Mesendoderm (in vitro differentiated cells): ENCODE measurements around the gene TBC1D14.

Experiments
- DNase-seq: peaks from one replicate; pipeline ENCODE4 v3.0.0; 2013
- H2AK5ac ChIP-seq: 2 replicates; pipeline ENCODE4 v1.6.1; 2013; ENCODE audit warnings: low read length, inconsistent platforms
- H2BK120ac ChIP-seq: 2 replicates; pipeline ENCODE4 v1.6.1; 2013; ENCODE audit warnings: low read depth, mild to moderate bottlenecking, low read length, moderate library complexity, mixed read lengths
- H2BK15ac ChIP-seq: replicated peaks from 2 replicates; pipeline ENCODE4 v1.6.1; 2013; ENCODE audit warnings: low read depth, mild to moderate bottlenecking, moderate library complexity
- H2BK5ac ChIP-seq: 2 replicates; pipeline ENCODE4 v1.6.1; 2013; ENCODE audit warnings: low read length, inconsistent platforms
- H3K18ac ChIP-seq: 2 replicates; pipeline ENCODE4 v1.6.1; 2013; ENCODE audit warnings: mild to moderate bottlenecking, low read length, mixed read lengths
- H3K23ac ChIP-seq: one replicate; pipeline ENCODE4 v1.6.1; 2013; ENCODE audit warnings: low read length
- H3K27ac ChIP-seq: 2 replicates; pipeline ENCODE4 v1.5.1; 2013; ENCODE audit warnings: low read depth, mild to moderate bottlenecking, inconsistent platforms, low read length, moderate library complexity
- H3K27me3 ChIP-seq: 2 replicates; pipeline ENCODE4 v1.6.1; 2013; ENCODE audit warnings: low read length, control low read depth, mild to moderate bottlenecking, inconsistent platforms; ENCODE audit not compliant: insufficient read depth, poor library complexity
- H3K36me3 ChIP-seq: 2 replicates; pipeline ENCODE4 v1.6.1; 2013; ENCODE audit warnings: low read length, inconsistent platforms; ENCODE audit not compliant: control insufficient read depth, insufficient read depth
- H3K4ac ChIP-seq: one replicate; pipeline ENCODE4 v1.6.1; 2013; ENCODE audit warnings: low read depth, mild to moderate bottlenecking, low read length, moderate library complexity
- H3K4me1 ChIP-seq: 2 replicates; pipeline ENCODE4 v1.6.1; 2013; ENCODE audit warnings: low read depth, low read length, inconsistent platforms; ENCODE audit not compliant: control insufficient read depth
- H3K4me2 ChIP-seq: 2 replicates; pipeline ENCODE4 v1.6.1; 2013; ENCODE audit warnings: low read length
- H3K4me3 ChIP-seq: 2 replicates; pipeline ENCODE4 v1.5.1; 2013; ENCODE audit warnings: mild to moderate bottlenecking, low read length
- H3K56ac ChIP-seq: one replicate; pipeline ENCODE4 v1.6.1; 2013; ENCODE audit warnings: low read length
- H3K79me1 ChIP-seq: 2 replicates; pipeline ENCODE4 v1.6.1; 2013; ENCODE audit warnings: low read length, inconsistent platforms
- H3K79me2 ChIP-seq: 2 replicates; pipeline ENCODE4 v1.6.1; 2013; ENCODE audit warnings: mild to moderate bottlenecking, low read length; ENCODE audit not compliant: control insufficient read depth, insufficient read depth
- H3K9ac ChIP-seq: 2 replicates; pipeline ENCODE4 v1.6.1; 2013; ENCODE audit warnings: low read length, inconsistent platforms
- H4K5ac ChIP-seq: one replicate; pipeline ENCODE4 v1.6.1; 2013; ENCODE audit warnings: low read length
- H4K8ac ChIP-seq: one replicate; pipeline ENCODE4 v1.6.1; 2013; ENCODE audit warnings: low read depth, mild to moderate bottlenecking, control low read depth, low read length, moderate library complexity
- WGBS: extraction: QIAGEN DNeasy Blood & Tissue Kit; methylation state at CpG from one replicate; pipeline ENCODE4 v1.1.7; 2013; ENCODE audit warnings: low lambda C conversion rate, missing lambda C conversion rate; ENCODE audit not compliant: insufficient coverage; ENCODE audit errors: extremely low coverage; 5-methylcytosine and 5-hydroxymethylcytosine counted together

The TBC1D14 gene

GRCh38 chr4:7000421-7001176, 91.0 kb downstream of the TBC1D14 start:
- Histone ChIP-seq H3K4me1 (no peaks in the 10 kb centered on the region), H3K9ac (no peak overlapping the region)

GRCh38 chr4:7001271-7001670, 91.6 kb downstream of the TBC1D14 start:
- no peak overlapping the region for H2BK15ac ChIP-seq
- no CpG with 5 or more reads among the region's 7 CpGs for WGBS

More at GRCh38 chr4:7000421-7001176, 91.0 kb downstream of the TBC1D14 start:
- Histone ChIP-seq H3K36me3 (peaks cover 20% of the 10 kb centered on the region), H4K5ac (no peak overlapping the region), H3K4me3 (no peak overlapping the region), H3K56ac (no peak overlapping the region), H3K27me3 (no peaks in the 10 kb centered on the region), H3K79me2 (no peaks in the 10 kb centered on the region), H3K4me2 (no peak overlapping the region), H2AK5ac (no peak overlapping the region), H3K4ac (no peak overlapping the region), H2BK5ac (no peak overlapping the region), H3K79me1 (peaks cover 2% of the 10 kb centered on the region), H4K8ac (no peak overlapping the region), H2BK15ac (no peak overlapping the region), H2BK120ac (no peak overlapping the region), H3K23ac (no peak overlapping the region), H3K27ac (no peak overlapping the region), H3K18ac (no peak overlapping the region)
- WGBS, result no CpG with 5 or more reads among the region's 18 CpGs
- DNase-seq, result no peak

GRCh38 chr4:7002336-7002735, 92.7 kb downstream of the TBC1D14 start:
- DNase-seq, result no peak
- H4K5ac ChIP-seq, result no peak overlapping the region
- peaks cover 2% of the 10 kb centered on the region for H3K79me1 ChIP-seq
- H3K36me3 ChIP-seq, result peaks cover 18% of the 10 kb centered on the region
- no peaks in the 10 kb centered on the region for H3K79me2 ChIP-seq
- no peak overlapping the region for H3K23ac ChIP-seq
- H3K56ac ChIP-seq, result no peak overlapping the region
- no peak overlapping the region for H3K27ac ChIP-seq
- no CpG with 5 or more reads among the region's 7 CpGs for WGBS
- H2AK5ac ChIP-seq, result no peak overlapping the region
- no peaks in the 10 kb centered on the region for H3K4me1 ChIP-seq
- H3K4me2 ChIP-seq, result no peak overlapping the region
- H3K4ac ChIP-seq, result no peak overlapping the region
- no peak overlapping the region for H4K8ac ChIP-seq
- no peak overlapping the region for H2BK120ac ChIP-seq
- no peak overlapping the region for H2BK5ac ChIP-seq
- H2BK15ac ChIP-seq, result no peak overlapping the region
- no peak overlapping the region for H3K9ac ChIP-seq
- H3K4me3 ChIP-seq, result no peak overlapping the region
- H3K27me3 ChIP-seq, result no peaks in the 10 kb centered on the region
- no peak overlapping the region for H3K18ac ChIP-seq

More at GRCh38 chr4:7001271-7001670, 91.6 kb downstream of the TBC1D14 start:
- Histone ChIP-seq H4K5ac (no peak overlapping the region), H3K27me3 (no peaks in the 10 kb centered on the region), H4K8ac (no peak overlapping the region), H2AK5ac (no peak overlapping the region), H3K56ac (no peak overlapping the region), H3K4me2 (no peak overlapping the region), H2BK5ac (no peak overlapping the region), H3K4ac (no peak overlapping the region), H2BK120ac (no peak overlapping the region), H3K18ac (no peak overlapping the region), H3K79me1 (peaks cover 2% of the 10 kb centered on the region), H3K23ac (no peak overlapping the region), H3K36me3 (peaks cover 20% of the 10 kb centered on the region), H3K4me1 (no peaks in the 10 kb centered on the region), H3K79me2 (no peaks in the 10 kb centered on the region), H3K27ac (no peak overlapping the region), H3K4me3 (no peak overlapping the region), H3K9ac (no peak overlapping the region)
- no peak for DNase-seq

GRCh38 chr4:7003176-7003878, 93.7 kb downstream of the TBC1D14 start:
- Histone ChIP-seq H3K9ac (no peak overlapping the region), H3K79me2 (no peaks in the 10 kb centered on the region), H3K4me3 (no peak overlapping the region), H3K4me2 (no peak overlapping the region), H2BK5ac (no peak overlapping the region), H3K23ac (no peak overlapping the region), H3K79me1 (peaks cover 2% of the 10 kb centered on the region), H3K4ac (no peak overlapping the region), H3K27ac (no peak overlapping the region), H3K36me3 (peaks cover 18% of the 10 kb centered on the region), H3K56ac (no peak overlapping the region), H2BK15ac (no peak overlapping the region), H3K4me1 (no peaks in the 10 kb centered on the region), H4K8ac (no peak overlapping the region), H3K18ac (no peak overlapping the region), H3K27me3 (no peaks in the 10 kb centered on the region), H2AK5ac (no peak overlapping the region), H2BK120ac (no peak overlapping the region), H4K5ac (no peak overlapping the region)
- no CpG with 5 or more reads among the region's 11 CpGs for WGBS
- DNase-seq, result no peak

- peaks cover 18% of the 10 kb centered on the region for H3K36me3 ChIP-seq
- H3K27ac ChIP-seq, result no peak overlapping the region
Measured at GRCh38 chr4:7003879-7004240, 94.2 kb downstream of the TBC1D14 start.

More at GRCh38 chr4:7003879-7004240, 94.2 kb downstream of the TBC1D14 start:
- Histone ChIP-seq H3K27me3 (no peaks in the 10 kb centered on the region), H2AK5ac (no peak overlapping the region), H3K79me1 (peaks cover 4% of the 10 kb centered on the region), H3K4ac (no peak overlapping the region), H2BK15ac (no peak overlapping the region), H2BK120ac (no peak overlapping the region), H2BK5ac (no peak overlapping the region), H4K8ac (no peak overlapping the region), H3K4me2 (no peak overlapping the region), H3K79me2 (no peaks in the 10 kb centered on the region), H3K18ac (no peak overlapping the region), H3K4me1 (no peaks in the 10 kb centered on the region), H3K4me3 (no peak overlapping the region), H3K9ac (no peak overlapping the region), H3K56ac (no peak overlapping the region), H3K23ac (no peak overlapping the region), H4K5ac (no peak overlapping the region)
- no peak for DNase-seq
- no CpG with 5 or more reads among the region's 8 CpGs for WGBS
